ENCODE measurements around the gene CDH24.

The CDH24 gene

GRCh38 chr14:23056956-23057756 is at the start of gene CDH24:
Gene CDH24 (minus strand): TSS chr14:23057520. CDS start chr14:23055733, 1,787 bp downstream.
- DNase-seq = peak; percentile 75

GRCh38 chr14:23106747-23107045 is 49.4 kb upstream of the CDH24 start:
- no peak for DNase-seq

GRCh38 chr14:23105348-23105824 is 48.1 kb upstream of the CDH24 start:
- no peak for DNase-seq

- DNase-seq = no peak
Observed at GRCh38 chr14:23104591-23105347, 47.4 kb upstream of the CDH24 start, which contains the start of gene CIROP. Gene CIROP (minus strand): TSS chr14:23104989. CDS start chr14:23104920, 69 bp downstream.

- DNase-seq = no peak
Observed at GRCh38 chr14:23104070-23104590, 46.8 kb upstream of the CDH24 start.

GRCh38 chr14:23103581-23103980 is 46.3 kb upstream of the CDH24 start:
- no peak for DNase-seq

DNA sequence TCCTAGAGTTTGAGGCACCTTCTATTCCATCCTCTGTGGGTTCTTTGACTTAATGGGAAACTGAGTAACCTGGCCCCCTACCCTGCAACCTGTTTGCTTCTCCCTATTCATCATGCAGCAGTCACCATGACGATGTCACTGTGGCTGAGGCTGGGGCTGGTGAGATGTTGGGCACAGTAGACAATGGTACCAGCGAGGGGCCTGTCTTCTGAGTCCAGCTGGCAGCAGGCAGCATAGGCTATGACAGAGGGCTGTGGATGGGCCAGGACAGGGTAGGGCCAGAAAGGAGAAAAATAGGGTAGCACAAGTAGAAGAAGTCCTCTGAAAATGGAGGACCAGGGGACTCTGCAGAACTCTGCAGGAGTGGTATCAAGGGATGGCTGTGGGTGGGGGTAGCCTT is 45.5 kb upstream of the CDH24 start:
- no peak for DNase-seq

GRCh38 chr14:23101986-23102625 is 44.8 kb upstream of the CDH24 start:
- no peak for DNase-seq

GRCh38 chr14:23101213-23101970 is 44.1 kb upstream of the CDH24 start:
- DNase-seq = no peak

DNA sequence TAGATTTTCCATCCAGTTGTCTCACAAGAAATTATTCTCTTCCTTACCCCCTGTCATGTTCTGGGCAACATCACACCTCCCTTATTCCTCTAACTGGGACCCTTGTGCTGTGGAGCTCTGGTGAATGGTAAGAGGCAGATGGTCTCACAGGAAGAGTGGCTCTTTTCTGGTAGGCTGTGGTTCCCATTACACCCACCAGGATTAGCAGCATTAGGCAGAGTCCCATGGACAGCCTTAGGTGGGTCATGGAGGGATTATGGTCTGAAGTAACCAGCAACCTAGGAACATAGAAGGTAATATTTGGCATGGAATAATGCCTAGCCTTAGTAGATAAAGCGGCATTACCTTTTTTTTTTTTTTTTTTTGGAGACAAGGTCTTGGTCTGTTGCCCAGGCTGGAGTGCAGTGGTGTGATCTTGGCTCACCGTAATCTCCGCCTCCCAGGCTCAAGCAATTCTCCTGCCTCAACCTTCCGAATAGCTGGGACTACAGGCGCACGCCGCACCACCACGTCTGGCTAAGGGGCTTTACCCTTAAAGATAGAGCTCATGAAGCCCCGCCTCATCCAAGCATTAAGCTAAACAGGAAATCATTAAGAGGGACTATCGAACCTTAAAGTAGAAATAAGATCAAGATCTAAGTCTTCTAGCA is 42.0 kb upstream of the CDH24 start:
- no peak for DNase-seq

DNA sequence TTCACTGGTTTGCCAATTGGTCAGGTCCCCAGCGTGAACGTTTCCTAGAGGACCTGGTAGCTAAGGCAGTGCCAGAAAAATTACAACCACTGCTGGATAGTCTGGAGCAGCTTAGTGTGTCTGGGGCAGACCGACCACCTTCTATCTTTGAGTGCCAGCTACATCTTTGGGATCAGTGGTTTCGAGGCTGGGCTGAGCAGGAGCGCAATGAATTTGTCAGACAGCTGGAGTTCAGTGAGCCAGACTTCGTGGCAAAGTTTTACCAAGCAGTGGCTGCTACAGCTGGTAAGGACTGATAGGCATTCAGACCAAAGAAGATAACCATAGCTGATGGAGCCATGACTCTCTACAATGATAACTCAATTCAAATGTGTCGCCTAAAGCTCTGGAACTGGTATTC is 40.5 kb upstream of the CDH24 start:
- no peak for DNase-seq

DNA sequence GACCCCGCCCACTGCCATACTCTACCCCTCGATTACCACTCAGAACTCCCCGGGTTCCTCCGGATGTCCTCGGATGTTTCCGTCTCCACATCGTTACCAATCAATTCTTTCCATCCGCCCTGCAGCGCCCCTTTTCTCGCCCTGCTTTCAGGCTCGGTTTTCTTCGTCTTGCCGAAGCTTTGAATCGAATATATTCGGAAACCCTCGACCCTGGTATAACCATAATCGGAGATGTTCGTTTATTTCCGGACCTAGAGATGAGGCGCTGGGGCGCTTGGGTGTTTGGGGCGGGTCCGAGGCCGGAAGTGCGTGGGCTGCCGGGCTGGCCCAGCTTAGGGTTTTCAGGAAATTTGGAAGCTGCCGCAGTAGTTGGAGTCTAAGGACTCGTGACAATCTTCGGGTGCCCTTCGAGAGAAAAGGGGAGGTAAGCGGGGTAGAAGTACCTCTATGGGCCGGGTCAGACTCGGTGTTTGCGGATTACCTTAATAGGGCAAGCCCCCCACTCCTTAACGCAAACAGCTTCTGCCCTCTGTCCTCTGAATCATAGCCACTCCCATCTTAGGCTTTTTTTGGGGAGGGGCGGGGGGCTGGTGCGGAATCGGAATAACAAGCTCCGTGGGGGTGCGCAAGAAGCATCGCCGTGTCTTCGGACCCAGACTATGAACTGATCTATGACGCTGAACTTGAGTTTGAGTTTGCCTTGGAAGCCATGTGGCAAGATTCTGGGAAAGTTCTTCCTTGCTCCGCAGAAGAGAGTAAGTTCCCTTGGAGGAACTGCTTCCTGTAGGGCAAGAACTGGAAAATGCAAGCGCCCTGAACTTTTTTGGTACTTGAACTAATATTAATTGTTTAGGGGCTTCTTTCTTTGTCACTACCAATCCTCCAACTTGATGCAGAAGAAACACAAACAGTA is 38.1 kb upstream of the CDH24 start, which contains the start of gene C14orf119:
Gene C14orf119, plus strand, starts transcription at position 310 of the 913 bp plus-strand sequence. CDS start 2,154 bp downstream, outside the sequence.
- peak; percentile 100 for DNase-seq

DNA sequence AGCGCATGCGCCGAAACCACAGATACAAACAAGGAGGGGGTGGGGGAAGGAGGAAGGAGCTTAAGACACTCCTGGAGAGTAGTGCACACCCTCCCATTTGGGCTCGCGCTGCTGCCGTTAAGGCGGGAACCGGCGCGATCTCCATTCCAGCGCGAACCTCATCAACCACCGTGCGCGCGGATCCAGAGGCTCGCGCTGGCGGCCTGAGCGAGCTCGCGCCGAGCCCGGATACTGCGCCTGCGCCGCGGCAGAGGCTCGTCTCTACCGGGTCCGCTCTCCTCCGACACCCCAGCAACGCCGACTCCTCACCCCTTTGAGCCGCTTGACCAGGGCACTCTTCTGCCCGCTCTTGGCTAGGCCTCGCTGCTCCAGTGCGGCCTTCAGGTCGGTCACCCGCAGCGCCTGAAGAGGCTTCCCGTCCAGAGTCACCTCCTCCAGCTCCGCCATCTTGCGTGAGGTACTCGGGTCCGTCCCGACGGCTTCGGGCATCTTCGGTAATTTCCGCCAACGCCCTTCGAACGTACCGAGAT is 37.4 kb upstream of the CDH24 start, which contains the start of gene ACIN1:
Gene ACIN1, minus strand, starts transcription at position 471 of the 530 bp plus-strand sequence. Its CDS starts 24 bp downstream, at position 447.
- peak; percentile 82 for DNase-seq

DNA sequence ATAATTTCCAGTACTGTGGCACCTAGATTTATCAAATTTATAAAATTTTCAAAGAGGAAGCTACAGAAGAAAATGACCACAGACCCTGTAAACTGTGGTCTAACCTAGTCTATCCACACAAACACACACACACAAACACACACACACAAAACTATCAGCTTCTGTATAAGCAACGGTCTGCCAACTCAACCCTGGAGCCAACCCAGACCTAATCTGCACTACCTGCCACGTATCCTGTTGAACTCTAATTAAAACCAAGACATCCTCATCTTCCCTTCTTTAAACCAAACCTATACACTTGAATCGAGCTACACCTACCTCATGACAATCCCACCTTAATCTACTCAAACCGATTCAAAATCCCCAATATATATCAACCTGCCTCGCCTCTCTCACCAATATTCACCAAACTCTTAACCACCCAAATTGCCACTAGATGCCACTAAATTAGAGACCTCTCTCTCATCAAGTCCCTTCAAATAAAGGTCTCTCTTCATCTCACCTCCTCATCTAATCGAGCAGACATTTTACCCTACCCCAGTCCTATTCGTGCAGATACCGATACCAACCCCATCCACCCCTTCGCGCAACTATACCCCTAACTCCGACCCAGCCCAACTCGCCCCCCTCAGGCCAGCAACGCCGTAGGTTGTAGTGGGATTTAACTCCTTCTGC is 36.8 kb upstream of the CDH24 start:
- no peak for DNase-seq

GRCh38 chr14:23093526-23093925 is 36.2 kb upstream of the CDH24 start:
- DNase-seq = no peak

DNA sequence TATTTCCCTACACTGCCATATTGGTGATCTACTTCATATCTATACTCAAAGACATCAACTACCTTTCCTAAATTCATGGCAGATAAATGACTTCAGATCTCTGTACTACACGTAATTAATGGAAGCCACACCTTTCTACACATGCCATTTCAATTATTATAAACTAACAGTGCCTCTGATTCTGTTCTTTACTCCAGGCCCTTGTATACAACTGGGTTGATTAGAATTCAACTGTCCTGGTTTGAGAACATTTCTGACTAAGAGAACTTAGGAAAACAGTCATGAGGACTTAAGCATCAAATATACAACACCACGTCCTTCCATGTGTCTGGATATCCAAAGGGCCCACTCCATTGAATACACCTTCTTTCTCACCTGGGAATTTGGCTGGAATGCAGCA is 35.8 kb upstream of the CDH24 start:
- no peak for DNase-seq

GRCh38 chr14:23091294-23092225 is 34.2 kb upstream of the CDH24 start:
- no peak for DNase-seq

- DNase-seq = no peak
Observed at GRCh38 chr14:23090254-23090636, 32.9 kb upstream of the CDH24 start.
